Gastroesophageal sphincter (tissue), 4 donors: Measurements from ENCODE around the gene RINT1. TPM values are rescaled to one million over a fixed set of nuclear protein-coding genes. Genes with fewer than 3 reads are reported as not detected.

ENCODE experiments used
- total RNA-seq, 4 donors: library from RNA; depleted of rRNA; stranded (reverse); fragments of >200 nt; gene quantifications; one replicate each; pipeline ENCODE4 v1.1.0, GENCODE V29; 2016

Gene RINT1
- total RNA-seq, 4 donors from 2014 or later = 7.7 to 19.9 (median 11.1) TPM

Other genes with a start within 250 kb of the RINT1 start
- gene SRPK2, start 143.3 kb upstream of the RINT1 start, total RNA-seq = 10 to 100 TPM; 41.7 to 47.9 (median 43.8) TPM
- 10 to 100 TPM; 11.9 to 15.1 (median 13.2) TPM for gene PUS7, start 9.9 kb upstream of the RINT1 start, total RNA-seq
- gene EFCAB10, start 49.3 kb downstream of the RINT1 start, total RNA-seq = under 1 TPM in 1 of 4 donors, not detected in 3; 0.40 TPM